Measurements from ENCODE around the gene CDH12. TPM values are rescaled to one million over a fixed set of nuclear protein-coding genes. Genes with fewer than 3 reads are reported as not detected.
A peak's percentile ranks its signal among the peaks of the same experiment; 100 is the strongest.
"Not testable (repeated sequence)": the region's sequence is repeated elsewhere in the genome, so short reads cannot be mapped to it uniquely, and the experiment has no call there.

The CDH12 gene
- total RNA-seq, 1 experiment from 2014 or later = 8.9 TPM

GRCh38 chr5:22465177-22465576, 388.0 kb downstream of the CDH12 start:
- DNase-seq (ENCODE audit: low read depth) = peak; percentile 1

DNA sequence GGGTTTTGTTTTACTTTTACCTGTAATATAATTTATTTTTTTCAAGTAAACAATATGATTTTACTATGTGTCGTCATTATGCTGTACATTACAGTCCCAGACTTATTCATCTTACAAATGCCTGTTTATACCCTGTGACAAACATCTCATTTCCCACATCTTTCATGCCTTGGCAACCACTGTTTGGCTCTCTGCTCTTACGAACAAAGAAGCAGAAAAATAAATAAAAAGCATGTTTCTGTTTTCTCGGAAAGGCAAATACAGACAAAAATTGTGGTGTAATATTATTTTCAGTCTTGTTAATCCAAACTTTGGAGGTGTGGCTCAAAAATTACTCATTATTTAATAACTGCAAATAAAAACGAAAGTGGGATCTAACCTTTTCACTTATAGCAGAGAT, 393.0 kb downstream of the CDH12 start:
- no peak for DNase-seq (ENCODE audit: low read depth)

DNA sequence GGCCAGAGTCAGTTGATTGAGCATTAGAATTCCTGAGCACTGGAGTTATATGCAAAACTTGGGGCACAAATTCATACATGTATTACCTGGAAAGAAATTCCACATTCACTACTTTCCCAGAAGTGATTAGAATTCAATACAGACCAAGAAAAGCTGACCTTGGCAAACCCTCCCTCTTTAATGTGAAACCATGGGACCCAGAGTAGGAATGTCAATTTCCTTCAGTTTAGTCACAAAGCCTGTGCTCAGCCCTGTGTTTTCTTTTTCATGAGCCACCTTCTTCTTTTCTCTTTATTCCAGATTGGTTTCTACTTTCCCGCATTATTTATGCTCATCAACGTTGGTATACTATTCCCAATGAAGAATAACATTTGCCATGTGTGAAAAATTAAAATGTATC, 420.2 kb downstream of the CDH12 start:
- no peak for DNase-seq (ENCODE audit: low read depth)

DNA sequence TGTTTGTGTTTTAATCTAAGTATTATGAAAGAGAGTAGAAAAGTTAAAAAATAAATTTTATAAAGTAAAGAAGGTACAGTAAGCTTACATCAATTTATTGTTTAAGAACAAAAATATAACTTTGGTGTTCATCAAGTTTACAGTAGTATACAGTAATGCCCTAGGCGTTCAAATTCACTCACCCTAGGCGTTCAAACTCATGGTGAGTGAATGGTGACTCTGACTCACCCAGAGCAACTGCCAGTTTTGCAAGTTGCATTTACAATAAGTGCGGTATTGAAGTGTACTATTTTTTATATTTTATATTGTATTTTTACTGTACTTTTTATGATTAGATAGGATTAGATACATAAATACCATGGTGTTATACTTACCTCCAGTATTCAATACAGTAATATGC, 421.3 kb downstream of the CDH12 start:
- peak; percentile 2 for DNase-seq (ENCODE audit: low read depth)

DNA sequence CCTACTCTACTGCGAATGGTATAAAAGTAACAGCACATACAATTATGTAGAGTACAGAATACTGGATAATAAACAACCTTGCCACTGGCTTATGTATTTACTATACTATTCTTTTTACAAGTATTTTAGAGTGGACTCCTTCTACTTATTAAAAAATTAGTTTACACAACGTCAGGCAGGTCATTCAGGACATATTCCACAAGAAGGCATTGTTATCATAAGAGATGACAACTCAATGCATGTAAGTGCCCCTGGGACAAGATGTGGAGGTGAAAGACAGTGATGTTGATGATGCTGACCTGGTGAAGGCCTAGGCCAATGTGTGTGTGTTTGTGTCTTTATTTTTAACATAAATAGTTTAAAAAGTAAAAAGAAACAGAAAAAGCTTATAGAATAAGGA, 421.7 kb downstream of the CDH12 start:
- DNase-seq (ENCODE audit: low read depth) = no peak

- no peak for DNase-seq (ENCODE audit: low read depth)
Measured at GRCh38 chr5:22411554-22412349, 441.4 kb downstream of the CDH12 start.

- DNase-seq (ENCODE audit: low read depth) = no peak
Measured at GRCh38 chr5:22391956-22392355, 461.2 kb downstream of the CDH12 start.

DNA sequence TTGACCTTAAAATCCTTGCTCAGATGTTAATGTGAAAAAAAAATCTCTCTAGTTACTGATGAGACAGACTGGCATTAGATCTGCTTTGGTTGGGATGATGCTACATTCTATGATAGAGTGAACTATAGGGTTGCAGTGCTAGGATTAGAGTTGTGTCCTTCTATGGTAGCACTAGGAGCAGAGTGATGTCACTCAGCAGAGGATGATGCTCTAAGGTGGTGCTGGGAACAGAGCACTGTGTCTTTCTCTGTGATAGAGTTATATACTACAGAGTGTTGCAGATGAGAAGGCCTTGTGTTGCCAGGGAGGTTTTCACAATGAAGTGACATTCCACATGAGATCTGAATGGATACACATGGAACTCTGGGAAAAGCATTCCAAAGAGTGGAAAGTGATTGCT, 462.3 kb downstream of the CDH12 start:
- no peak for DNase-seq (ENCODE audit: low read depth)

DNA sequence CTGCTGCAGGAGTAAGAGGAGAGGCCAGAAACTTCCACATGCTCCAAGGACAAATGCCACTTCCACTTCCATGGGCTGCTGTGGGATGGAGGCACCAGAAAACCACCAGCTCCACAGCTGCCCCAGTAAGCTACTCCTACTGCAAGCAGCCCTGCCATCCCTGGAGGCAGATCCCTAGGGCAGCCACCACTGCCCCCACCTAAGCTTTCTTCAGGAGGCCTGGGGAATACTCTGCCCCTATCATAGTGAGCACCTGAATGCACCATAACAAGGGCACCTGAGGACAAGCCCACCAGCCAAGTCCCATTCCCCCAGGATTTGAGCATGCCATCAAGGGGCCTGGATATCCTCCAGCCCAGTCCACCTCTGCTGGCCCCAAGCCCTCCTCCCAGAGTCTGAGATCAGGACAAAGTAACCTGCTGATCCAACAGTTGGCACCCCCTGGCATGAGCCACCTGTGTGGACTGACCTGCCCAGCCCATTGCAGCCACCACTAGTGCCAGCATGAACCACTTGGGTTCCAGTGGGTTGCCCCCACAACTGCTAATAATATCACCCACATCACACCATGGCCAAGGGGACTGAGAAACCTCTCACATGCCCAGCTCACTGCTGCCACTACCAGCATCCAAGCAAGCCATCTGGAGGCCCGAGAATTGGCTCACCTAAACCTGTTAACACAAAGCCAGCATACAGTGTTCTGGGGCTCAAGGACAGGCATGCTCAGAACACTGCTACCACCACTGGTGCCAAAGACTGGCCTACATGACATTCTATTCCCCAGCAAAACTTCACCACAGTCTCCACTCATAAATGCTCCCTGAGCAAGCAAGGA, 480.1 kb downstream of the CDH12 start:
- no peak for DNase-seq (ENCODE audit: low read depth)

GRCh38 chr5:22372376-22372775, 480.8 kb downstream of the CDH12 start:
- peak; percentile 71 for DNase-seq (ENCODE audit: low read depth)

DNA sequence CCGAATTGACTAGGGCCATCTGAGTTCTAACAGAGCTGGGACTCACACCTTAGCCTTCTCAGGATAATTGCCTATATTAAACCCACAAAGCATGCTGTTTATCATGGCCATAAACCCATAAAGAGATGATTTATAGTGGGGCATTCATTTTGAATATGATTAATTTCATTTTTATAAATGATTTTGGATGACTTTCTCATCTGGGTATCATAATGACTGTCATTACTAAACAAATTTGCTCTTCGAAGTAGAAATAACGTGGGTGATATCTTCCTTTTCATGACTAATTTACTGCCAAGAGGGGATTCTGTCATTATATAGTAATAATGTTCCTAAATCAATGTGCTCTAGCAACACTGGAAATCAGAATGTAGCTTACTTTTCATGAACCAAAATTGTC, 498.2 kb downstream of the CDH12 start:
- DNase-seq (ENCODE audit: low read depth) = no peak

- DNase-seq (ENCODE audit: low read depth) = no peak
Measured at GRCh38 chr5:22352493-22352892, 500.7 kb downstream of the CDH12 start.

DNA sequence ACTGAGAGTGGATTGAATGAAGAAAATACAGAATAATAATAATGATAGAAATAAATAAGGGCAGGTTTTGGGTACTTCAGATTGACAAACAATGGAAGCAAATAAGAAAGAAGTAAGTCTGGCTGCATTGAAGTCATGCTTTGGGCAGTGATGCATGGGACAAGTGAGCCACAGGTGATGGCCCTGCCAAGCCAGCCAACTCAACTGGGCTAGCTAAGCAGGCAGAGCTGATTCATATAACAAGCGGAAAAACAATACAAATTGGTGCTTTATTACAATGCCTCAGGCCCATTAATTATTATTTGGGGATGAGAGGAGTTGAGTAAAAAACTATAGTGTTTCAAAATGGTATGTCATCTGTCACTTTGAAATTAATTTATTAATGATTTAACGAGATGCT, 502.0 kb downstream of the CDH12 start:
- no peak for DNase-seq (ENCODE audit: low read depth)

DNA sequence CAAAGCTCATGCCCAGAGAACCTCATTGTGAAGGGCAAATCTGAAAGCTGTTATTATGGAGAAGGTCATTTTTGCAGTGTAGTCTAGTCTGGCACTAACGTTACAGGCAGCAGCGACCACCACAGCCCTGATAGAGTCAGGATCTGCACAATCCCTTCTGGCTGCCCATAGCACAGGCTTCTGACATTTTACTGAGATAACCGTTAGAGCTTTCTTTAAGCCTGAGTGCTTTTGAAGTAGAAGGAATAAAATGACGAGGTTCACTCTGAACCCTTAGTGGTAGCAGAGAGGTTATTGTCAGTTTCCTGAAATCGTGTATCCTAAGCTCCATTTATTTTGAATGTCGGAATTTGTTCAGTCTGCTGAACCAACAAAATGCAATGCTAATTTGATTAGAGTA, 505.1 kb downstream of the CDH12 start:
- no peak for DNase-seq (ENCODE audit: low read depth)

GRCh38 chr5:22344000-22344399, 509.1 kb downstream of the CDH12 start:
- no peak for DNase-seq (ENCODE audit: low read depth)

GRCh38 chr5:22341406-22341805, 511.7 kb downstream of the CDH12 start:
- no peak for DNase-seq (ENCODE audit: low read depth)

DNA sequence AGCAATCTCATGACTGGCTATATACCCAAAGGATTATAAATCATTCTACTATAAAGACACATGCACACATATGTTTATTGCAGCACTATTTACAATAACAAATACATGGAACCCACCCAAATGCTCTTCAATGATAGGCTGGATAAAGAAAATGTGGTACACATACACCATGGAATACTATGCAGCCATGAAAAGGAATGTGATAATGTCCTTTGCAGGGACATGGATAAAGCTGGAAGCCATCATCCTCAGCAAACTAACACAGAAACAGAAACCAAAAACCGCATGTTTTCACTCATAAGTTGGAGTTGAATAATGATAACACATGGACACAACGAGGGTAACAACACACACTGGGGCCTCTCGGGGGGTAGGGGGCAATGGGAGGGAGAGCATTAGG, 520.2 kb downstream of the CDH12 start:
- not testable (repeated sequence) for DNase-seq (ENCODE audit: low read depth)

DNA sequence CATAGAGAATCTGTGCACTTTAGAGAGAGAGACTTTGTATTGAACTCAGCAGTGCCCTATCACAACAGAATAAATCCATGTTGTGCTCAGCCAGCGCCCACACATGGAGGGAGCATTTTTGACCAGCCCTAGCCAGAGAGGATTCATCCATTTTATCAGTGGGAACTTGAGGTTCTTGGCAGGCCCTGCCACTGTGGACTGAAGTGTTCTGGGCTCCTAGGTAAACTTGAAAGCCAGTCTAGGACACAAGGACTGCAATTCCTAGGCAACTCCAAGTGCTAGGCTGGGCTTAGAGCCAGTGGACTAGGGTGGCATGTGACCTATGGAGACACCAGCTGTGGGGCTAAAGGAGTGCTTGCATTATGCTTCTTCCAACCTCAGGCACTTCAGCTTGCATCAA, 523.5 kb downstream of the CDH12 start:
- peak; percentile 1 for DNase-seq (ENCODE audit: low read depth)

DNA sequence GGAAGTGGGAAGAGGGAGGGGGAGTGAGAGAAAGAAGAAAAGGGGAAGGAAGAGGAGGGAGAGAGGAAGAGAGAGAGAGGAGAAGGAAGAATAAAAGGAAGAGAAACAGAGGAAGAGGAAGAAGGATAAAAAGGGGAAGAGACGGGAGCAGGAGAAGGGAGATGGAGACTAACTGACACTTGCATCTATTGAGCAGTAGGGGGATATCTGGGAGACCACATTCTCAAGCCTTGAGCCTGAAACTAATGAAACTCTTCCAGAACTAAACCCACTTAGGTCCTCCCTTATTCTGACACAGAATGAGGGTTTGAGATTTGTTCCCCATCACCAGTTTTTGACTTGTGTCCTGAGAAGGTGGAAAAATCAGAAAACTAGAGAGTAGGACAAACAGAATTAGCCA, 533.3 kb downstream of the CDH12 start:
- no peak for DNase-seq (ENCODE audit: low read depth)

GRCh38 chr5:22316294-22316693, 536.9 kb downstream of the CDH12 start:
- no peak for DNase-seq (ENCODE audit: low read depth)

DNA sequence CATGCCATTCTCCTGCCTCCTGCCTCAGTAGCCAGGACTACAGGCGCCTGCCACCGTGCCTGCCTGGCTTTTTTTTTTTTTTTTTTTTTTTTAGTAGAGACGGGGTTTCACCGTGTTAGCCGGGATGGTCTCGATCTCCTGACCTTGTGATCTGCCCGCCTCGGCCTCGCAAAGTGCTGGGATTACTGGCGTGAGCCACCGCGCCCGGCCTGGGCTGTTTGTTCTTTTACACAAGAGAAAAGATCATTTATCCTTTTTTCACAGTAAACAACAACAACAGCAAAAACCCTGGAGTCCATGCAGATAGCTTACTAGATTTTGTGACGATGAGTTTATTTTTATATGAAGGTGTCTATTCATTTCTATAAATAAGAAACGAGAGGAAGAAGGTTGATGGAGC, 538.1 kb downstream of the CDH12 start:
- DNase-seq (ENCODE audit: low read depth) = not testable (repeated sequence)

DNA sequence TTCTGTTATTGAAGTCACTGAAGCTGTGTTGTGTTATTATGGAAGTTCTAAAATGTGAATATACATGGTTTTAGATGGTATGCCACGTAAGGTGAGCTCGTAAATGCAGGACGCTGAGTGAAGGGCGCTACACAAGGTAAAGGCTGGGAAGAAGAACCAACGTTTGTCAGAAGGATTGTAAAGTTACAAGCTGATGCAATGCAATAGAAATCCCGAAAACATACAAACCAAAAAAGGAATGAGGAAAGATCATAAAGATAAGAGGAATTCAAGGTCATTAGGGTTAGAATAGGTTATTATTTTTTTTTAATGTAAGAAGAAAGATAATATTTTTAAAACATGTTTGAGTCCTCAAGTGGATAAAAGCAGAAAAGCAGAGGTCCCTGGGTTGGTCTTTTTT, 538.6 kb downstream of the CDH12 start:
- no peak for DNase-seq (ENCODE audit: low read depth)

DNA sequence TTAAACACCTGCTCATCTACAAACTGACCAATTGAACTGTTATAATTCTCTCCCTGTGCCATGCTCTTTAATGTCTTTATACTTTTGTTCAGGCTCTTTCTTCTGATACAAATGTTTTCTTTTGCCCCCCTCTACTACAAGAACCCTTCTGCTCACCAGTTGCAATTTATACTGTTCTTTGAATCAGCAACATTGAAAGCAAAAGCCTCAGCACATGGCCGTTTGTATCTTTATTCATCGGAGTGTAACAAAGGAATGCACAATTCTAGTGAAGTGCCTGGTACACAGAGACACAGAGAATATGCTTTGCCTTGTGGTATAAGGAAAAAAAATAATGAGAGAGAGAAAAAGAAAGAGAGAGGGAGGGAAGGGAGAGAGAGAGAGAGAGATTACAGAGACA, 547.1 kb downstream of the CDH12 start:
- no peak for DNase-seq (ENCODE audit: low read depth)
